ENCODE results near the gene FRMD8. TPM values are rescaled to one million over a fixed set of nuclear protein-coding genes. Genes with fewer than 3 reads are reported as not detected.

FRMD8 gene
- total and polyA plus RNA-seq, 9 of the 15 experiments (the other 6 are each of a cell fraction or from before 2014, with no cell fraction given): 4.5 to 54.5 (median 15.8) TPM

DNA sequence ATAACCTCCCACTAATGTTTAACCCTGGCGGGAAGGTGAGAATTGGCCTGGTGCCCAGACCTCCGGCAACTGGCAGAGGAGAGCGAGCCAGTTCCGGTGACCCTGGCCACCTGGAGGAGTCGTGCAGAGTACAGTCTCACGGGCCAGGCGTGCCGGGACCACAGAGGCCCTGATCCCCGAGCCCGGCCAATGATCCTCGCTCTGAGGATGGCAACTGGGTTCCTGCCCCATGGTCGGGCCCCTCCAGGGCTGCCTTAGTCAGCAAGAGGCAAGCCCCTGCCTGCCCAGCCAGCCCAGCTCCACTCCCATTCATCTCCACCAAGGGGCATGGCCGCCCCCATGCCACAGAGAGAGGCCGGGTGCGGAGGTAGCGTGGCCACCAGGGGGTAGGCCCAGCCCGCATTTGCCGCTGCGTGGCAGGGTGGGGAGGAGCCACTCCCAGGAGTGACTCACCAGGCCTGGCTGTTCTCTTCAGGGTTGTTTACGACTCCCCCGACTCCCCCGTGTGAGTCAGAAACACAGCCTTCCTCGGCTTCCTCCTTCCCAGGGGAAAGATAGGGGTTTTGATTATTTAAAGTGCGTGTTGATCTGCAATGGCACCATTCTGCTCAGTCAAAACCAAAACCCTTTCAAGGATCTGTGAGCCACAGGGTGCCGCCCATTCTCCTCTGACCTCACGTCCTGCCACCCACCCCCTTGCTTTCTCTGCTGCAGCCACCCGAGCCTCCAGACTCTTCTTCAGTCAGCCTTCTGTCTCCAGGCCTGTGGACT is 4.2 kb upstream of the FRMD8 start, which contains the start of gene SLC25A45 (continued):
- TF ChIP-seq, protein P1, sequence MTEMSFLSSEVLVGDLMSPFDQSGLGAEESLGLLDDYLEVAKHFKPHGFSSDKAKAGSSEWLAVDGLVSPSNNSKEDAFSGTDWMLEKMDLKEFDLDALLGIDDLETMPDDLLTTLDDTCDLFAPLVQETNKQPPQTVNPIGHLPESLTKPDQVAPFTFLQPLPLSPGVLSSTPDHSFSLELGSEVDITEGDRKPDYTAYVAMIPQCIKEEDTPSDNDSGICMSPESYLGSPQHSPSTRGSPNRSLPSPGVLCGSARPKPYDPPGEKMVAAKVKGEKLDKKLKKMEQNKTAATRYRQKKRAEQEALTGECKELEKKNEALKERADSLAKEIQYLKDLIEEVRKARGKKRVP (CRISPR knock-in tag; IDR thresholded peaks at IDR 0.05): 0 out of 2 replicates have a peak, but pooled peaks have one; percentile 47
- TF ChIP-seq HNRNPH1 (optimal IDR thresholded peaks at IDR 0.05; ENCODE audit: low read depth, low read length) (no peak), NFYB (IDR thresholded peaks at IDR 0.05; ENCODE audit: extremely low read depth, insufficient read length) (no peak), SRSF9 (IDR thresholded peaks at IDR 0.05; ENCODE audit: borderline replicate concordance, low read depth, low read length) (no peak), SMAD1 (IDR thresholded peaks at IDR 0.05; ENCODE audit: low read depth, low read length, partially characterized antibody) (peak; percentile 52), ZBTB1 (CRISPR knock-in tag; IDR thresholded peaks at IDR 0.05; ENCODE audit: borderline replicate concordance, low read depth) (peak; percentile 87), BCL6 (CRISPR knock-in tag; IDR thresholded peaks at IDR 0.05) (no peak), DDX20 (tag; IDR thresholded peaks at IDR 0.05; ENCODE audit: low read depth) (no peak), XRCC3 (IDR thresholded peaks at IDR 0.05) (no peak)
- TF ChIP-seq, protein P2, sequence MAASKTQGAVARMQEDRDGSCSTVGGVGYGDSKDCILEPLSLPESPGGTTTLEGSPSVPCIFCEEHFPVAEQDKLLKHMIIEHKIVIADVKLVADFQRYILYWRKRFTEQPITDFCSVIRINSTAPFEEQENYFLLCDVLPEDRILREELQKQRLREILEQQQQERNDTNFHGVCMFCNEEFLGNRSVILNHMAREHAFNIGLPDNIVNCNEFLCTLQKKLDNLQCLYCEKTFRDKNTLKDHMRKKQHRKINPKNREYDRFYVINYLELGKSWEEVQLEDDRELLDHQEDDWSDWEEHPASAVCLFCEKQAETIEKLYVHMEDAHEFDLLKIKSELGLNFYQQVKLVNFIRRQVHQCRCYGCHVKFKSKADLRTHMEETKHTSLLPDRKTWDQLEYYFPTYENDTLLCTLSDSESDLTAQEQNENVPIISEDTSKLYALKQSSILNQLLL (CRISPR knock-in tag; IDR thresholded peaks at IDR 0.05; ENCODE audit: borderline replicate concordance): no peak
- TF ChIP-seq, protein P3, sequence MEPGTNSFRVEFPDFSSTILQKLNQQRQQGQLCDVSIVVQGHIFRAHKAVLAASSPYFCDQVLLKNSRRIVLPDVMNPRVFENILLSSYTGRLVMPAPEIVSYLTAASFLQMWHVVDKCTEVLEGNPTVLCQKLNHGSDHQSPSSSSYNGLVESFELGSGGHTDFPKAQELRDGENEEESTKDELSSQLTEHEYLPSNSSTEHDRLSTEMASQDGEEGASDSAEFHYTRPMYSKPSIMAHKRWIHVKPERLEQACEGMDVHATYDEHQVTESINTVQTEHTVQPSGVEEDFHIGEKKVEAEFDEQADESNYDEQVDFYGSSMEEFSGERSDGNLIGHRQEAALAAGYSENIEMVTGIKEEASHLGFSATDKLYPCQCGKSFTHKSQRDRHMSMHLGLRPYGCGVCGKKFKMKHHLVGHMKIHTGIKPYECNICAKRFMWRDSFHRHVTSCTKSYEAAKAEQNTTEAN (CRISPR knock-in tag; IDR thresholded peaks at IDR 0.05): no peak
- TF ChIP-seq, protein P4, sequence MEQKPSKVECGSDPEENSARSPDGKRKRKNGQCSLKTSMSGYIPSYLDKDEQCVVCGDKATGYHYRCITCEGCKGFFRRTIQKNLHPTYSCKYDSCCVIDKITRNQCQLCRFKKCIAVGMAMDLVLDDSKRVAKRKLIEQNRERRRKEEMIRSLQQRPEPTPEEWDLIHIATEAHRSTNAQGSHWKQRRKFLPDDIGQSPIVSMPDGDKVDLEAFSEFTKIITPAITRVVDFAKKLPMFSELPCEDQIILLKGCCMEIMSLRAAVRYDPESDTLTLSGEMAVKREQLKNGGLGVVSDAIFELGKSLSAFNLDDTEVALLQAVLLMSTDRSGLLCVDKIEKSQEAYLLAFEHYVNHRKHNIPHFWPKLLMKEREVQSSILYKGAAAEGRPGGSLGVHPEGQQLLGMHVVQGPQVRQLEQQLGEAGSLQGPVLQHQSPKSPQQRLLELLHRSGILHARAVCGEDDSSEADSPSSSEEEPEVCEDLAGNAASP (IDR thresholded peaks at IDR 0.05): no peak
- TF ChIP-seq, protein P5, sequence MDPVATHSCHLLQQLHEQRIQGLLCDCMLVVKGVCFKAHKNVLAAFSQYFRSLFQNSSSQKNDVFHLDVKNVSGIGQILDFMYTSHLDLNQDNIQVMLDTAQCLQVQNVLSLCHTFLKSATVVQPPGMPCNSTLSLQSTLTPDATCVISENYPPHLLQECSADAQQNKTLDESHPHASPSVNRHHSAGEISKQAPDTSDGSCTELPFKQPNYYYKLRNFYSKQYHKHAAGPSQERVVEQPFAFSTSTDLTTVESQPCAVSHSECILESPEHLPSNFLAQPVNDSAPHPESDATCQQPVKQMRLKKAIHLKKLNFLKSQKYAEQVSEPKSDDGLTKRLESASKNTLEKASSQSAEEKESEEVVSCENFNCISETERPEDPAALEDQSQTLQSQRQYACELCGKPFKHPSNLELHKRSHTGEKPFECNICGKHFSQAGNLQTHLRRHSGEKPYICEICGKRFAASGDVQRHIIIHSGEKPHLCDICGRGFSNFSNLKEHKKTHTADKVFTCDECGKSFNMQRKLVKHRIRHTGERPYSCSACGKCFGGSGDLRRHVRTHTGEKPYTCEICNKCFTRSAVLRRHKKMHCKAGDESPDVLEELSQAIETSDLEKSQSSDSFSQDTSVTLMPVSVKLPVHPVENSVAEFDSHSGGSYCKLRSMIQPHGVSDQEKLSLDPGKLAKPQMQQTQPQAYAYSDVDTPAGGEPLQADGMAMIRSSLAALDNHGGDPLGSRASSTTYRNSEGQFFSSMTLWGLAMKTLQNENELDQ (CRISPR knock-in tag; IDR thresholded peaks at IDR 0.05; ENCODE audit: borderline replicate concordance): no peak

Data from K562 (cell line).